Measurements from ENCODE around the gene BSG.
"Not testable (repeated sequence)": the region's sequence is repeated elsewhere in the genome, so short reads cannot be mapped to it uniquely, and the experiment has no call there.

BSG gene

DNA sequence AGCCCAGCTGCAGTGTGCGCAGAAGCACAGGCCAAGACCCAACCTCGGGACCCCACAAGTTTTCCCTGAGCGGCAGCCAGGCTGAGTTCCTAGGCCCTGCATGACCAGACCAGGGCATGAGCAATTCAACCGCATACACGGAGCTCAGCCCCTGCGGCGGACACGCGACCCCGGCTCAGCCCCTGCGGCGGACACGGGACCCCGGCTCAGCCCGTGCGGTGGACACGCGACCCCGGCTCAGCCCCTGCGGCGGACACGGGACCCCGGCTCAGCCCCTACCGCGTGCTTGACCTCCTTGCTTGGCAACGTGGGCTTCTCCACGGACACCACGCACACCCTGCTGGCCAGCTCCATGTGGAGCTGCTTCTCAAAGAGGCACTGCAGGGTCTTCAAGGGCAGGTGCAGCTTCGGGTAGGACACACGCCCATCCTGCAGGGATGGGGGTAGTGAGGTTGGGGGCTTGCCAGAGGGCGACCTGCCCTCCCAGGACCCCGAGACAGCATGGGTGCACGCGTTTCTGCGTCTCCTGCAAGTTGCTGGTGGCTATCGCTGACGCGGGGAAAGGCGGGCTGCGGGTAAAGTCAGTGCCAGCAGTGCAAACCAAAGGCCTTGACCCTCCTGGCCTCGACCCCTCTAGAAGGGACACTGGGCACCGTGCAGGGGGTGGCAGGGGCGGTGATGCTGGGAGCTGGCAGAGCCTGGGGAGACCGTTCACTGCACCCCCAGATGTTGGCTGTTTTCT, 51.0 kb downstream of the BSG start:
- Histone ChIP-seq H3K4me3 (ENCODE audit: low read depth, low read length) (no peak overlapping the region), H3K36me3 (replicated peaks) (peaks cover 70% of the 10 kb centered on the region), H3K27ac (peak overlapping the region; percentile 92), H3K27me3 (replicated peaks) (no peaks in the 10 kb centered on the region)
- in situ Hi-C loops (cut with HindIII; ENCODE audit: low pct_ligation_motif_present, low sequenced_read_pairs) = no loop called here
- no peak for DNase-seq
- no peak for TF ChIP-seq CTCF (IDR thresholded peaks at IDR 0.05; ENCODE audit: low read depth, low read length, missing control alignments)

DNA sequence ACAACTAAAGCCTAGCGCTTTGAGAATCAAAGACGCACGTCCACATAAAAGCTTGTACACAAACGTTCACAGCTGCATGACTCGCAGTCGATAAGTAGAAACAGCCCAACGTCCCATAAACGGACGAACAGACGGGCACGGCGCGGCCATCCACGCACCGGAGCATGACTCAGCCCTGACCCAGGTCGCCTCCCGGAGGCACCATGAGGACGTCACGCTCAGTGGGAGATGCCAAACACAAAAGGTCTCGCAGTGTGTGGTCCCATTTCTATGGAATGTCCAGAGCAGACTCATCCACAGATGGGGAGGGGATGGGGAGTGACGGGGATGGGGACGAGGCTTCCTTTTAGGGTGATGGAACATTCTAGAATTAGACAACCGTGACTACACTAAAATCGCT, 51.6 kb downstream of the BSG start:
- H3K36me3 ChIP-seq (replicated peaks) = peaks cover 68% of the 10 kb centered on the region
- peak overlapping the region; percentile 92 for H3K27ac ChIP-seq
- H3K4me3 ChIP-seq (ENCODE audit: low read depth, low read length) = no peak overlapping the region
- peak; percentile 99 for DNase-seq
- in situ Hi-C loops (cut with HindIII; ENCODE audit: low pct_ligation_motif_present, low sequenced_read_pairs) = no loop called here
- no peaks in the 10 kb centered on the region for H3K27me3 ChIP-seq (replicated peaks)
- no peak for TF ChIP-seq CTCF (IDR thresholded peaks at IDR 0.05; ENCODE audit: low read depth, low read length, missing control alignments)

- in situ Hi-C loops (cut with HindIII; ENCODE audit: low pct_ligation_motif_present, low sequenced_read_pairs) = no loop called here
Observed at GRCh38 chr19:624433-625109, 52.2 kb downstream of the BSG start.

GRCh38 chr19:625257-625656, 52.9 kb downstream of the BSG start:
- no peak for DNase-seq
- TF ChIP-seq CTCF (IDR thresholded peaks at IDR 0.05; ENCODE audit: low read depth, low read length, missing control alignments) = no peak
- in situ Hi-C loops (cut with HindIII; ENCODE audit: low pct_ligation_motif_present, low sequenced_read_pairs) = no loop called here
- no peak overlapping the region for H3K4me3 ChIP-seq (ENCODE audit: low read depth, low read length)
- H3K36me3 ChIP-seq (replicated peaks) = peaks cover 64% of the 10 kb centered on the region
- no peak overlapping the region for H3K27ac ChIP-seq
- H3K27me3 ChIP-seq (replicated peaks) = no peaks in the 10 kb centered on the region

More at GRCh38 chr19:624433-625109, 52.2 kb downstream of the BSG start:
- H3K4me3 ChIP-seq (ENCODE audit: low read depth, low read length) = no peak overlapping the region
- peak overlapping the region; percentile 92 for H3K27ac ChIP-seq
- no peak for TF ChIP-seq CTCF (IDR thresholded peaks at IDR 0.05; ENCODE audit: low read depth, low read length, missing control alignments)
- no peaks in the 10 kb centered on the region for H3K27me3 ChIP-seq (replicated peaks)
- H3K36me3 ChIP-seq (replicated peaks) = peaks cover 68% of the 10 kb centered on the region
- DNase-seq = no peak

DNA sequence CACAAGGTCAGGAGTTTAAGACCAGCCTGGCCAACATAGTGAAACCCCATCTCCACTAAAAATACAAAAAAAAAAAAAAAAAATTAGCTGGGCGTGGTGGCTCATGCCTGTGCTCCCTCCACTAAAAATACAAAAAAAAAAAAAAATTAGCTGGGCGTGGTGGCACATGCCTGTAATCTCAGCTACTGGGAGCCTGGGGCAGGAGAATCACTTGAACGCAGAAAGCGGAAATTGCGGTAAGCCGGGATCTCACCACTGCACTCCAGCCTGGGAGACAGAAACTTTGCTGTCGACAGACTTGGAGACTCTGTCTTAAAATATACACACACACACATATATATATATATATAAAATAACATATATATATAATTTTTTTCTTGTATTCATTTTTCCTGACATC, 54.2 kb downstream of the BSG start:
- peaks cover 55% of the 10 kb centered on the region for H3K36me3 ChIP-seq (replicated peaks)
- H3K27ac ChIP-seq; in situ Hi-C loops (cut with HindIII; ENCODE audit: low pct_ligation_motif_present, low sequenced_read_pairs): not testable (repeated sequence)

DNA sequence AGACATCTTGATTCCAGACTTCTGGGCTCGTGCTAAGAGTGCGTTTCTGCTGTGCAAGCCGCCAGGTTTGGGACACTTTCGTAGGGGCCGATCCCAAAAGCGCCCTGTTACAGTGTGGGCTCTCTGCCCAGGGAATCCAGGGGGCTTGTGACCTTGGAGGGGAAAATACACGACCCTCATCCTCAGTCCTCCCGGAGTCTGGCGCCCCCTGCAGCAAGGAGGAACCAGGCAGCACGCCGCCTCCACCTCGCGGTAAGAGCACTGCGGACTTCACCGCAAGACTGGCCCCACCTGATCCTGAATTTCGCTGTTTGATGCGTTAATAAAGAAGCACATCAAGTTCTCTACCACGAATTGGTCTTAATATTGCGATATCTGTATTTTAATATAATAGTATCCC, 55.8 kb downstream of the BSG start:
- no peak for DNase-seq
- Histone ChIP-seq H3K27ac (no peak overlapping the region), H3K27me3 (replicated peaks) (no peaks in the 10 kb centered on the region), H3K4me3 (ENCODE audit: low read depth, low read length) (no peak overlapping the region), H3K36me3 (replicated peaks) (peaks cover 41% of the 10 kb centered on the region)
- in situ Hi-C loops (cut with HindIII; ENCODE audit: low pct_ligation_motif_present, low sequenced_read_pairs) = no loop called here
- peak; percentile 59 for TF ChIP-seq CTCF (IDR thresholded peaks at IDR 0.05; ENCODE audit: low read depth, low read length, missing control alignments)

More for the DNA sequence above, 54.2 kb downstream of the BSG start:
- not testable (repeated sequence) for H3K4me3 ChIP-seq (ENCODE audit: low read depth, low read length); DNase-seq; H3K27me3 ChIP-seq (replicated peaks)

GRCh38 chr19:629515-629914, 57.1 kb downstream of the BSG start:
- peaks cover 37% of the 10 kb centered on the region for H3K36me3 ChIP-seq (replicated peaks)
- in situ Hi-C loops (cut with HindIII; ENCODE audit: low pct_ligation_motif_present, low sequenced_read_pairs); H3K27ac ChIP-seq; H3K4me3 ChIP-seq (ENCODE audit: low read depth, low read length); H3K27me3 ChIP-seq (replicated peaks); DNase-seq: not testable (repeated sequence)
